SU-DHL-6 (cell line): ENCODE results near the gene MAP3K20.

ENCODE experiments used
- H2AFZ ChIP-seq: fragments of 200-600 bp; sonication (generic); 2 replicates; pipeline ENCODE4 v1.6.1; 2014; ENCODE audit warnings: low read depth, mild to moderate bottlenecking, moderate library complexity, mixed read lengths, antibody characterized with exemption, low read length; ENCODE audit not compliant: severe bottlenecking
- H3F3A ChIP-seq: fragments of 200-600 bp; shearing (Covaris generic); 2 replicates; pipeline ENCODE4 v1.6.0; 2016; ENCODE audit warnings: antibody characterized with exemption, mild to moderate bottlenecking; ENCODE audit not compliant: insufficient read depth
- H3K27ac ChIP-seq: fragments of 200-600 bp; sonication (generic); 2 replicates; pipeline ENCODE4 v1.5.1; 2016; ENCODE audit warnings: low read depth, mild to moderate bottlenecking, low read length, moderate library complexity, mixed read lengths
- H3K27me3 ChIP-seq: fragments of 200-600 bp; sonication (generic), shearing (Covaris generic); 2 replicates; pipeline ENCODE4 v1.6.0; 2014; ENCODE audit warnings: mild to moderate bottlenecking, low read length
- H3K36me3 ChIP-seq: fragments of 200-600 bp; sonication (generic); 2 replicates; pipeline ENCODE4 v1.6.1; 2014; ENCODE audit warnings: mild to moderate bottlenecking, low read length, mixed read lengths
- H3K4me2 ChIP-seq: fragments of 300-600, 200-600 bp; shearing (Covaris generic), sonication (generic); 2 replicates; pipeline ENCODE4 v1.6.0; 2014; ENCODE audit warnings: low read length, low read depth, mild to moderate bottlenecking; ENCODE audit not compliant: poor library complexity, severe bottlenecking
- H3K4me3 ChIP-seq: fragments of 200-600 bp; sonication (generic); 2 replicates; pipeline ENCODE4 v1.5.1; 2014; ENCODE audit warnings: antibody characterized with exemption, low read length, mild to moderate bottlenecking, mixed read lengths; ENCODE audit not compliant: insufficient read depth, poor library complexity, severe bottlenecking
- H3K79me2 ChIP-seq: fragments of 200-600 bp; sonication (generic); 2 replicates; pipeline ENCODE4 v1.6.1; 2014; ENCODE audit warnings: mild to moderate bottlenecking, low read length, moderate library complexity; ENCODE audit not compliant: insufficient read depth
- H3K9ac ChIP-seq: fragments of 200-600 bp; sonication (generic); 2 replicates; pipeline ENCODE4 v1.7.0; 2014; ENCODE audit warnings: mild to moderate bottlenecking, low read length
- H3K9me2 ChIP-seq: fragments of 200-600 bp; sonication (generic); replicated peaks from 2 replicates; pipeline ENCODE4 v1.6.1; 2014; ENCODE audit warnings: low read length; ENCODE audit not compliant: insufficient read depth
- H3K9me3 ChIP-seq: fragments of 200-600 bp; sonication (generic); 2 replicates; pipeline ENCODE4 v1.6.1; 2014; ENCODE audit warnings: low read length, mixed read lengths; ENCODE audit not compliant: insufficient read depth
- H4K20me1 ChIP-seq: fragments of 200-600 bp; sonication (generic); 2 replicates; pipeline ENCODE4 v1.6.1; 2014; ENCODE audit warnings: low read depth, mild to moderate bottlenecking, antibody characterized with exemption, low read length, moderate library complexity, mixed read lengths
- EZH2phosphoT487 ChIP-seq: fragments of 200-600 bp; sonication (generic), shearing (Covaris generic); conservative IDR thresholded peaks from 2 replicates; pipeline ENCODE4 v1.6.1; 2018; ENCODE audit warnings: mild to moderate bottlenecking, antibody characterized with exemption, low read length, moderate library complexity, mixed read lengths
- TF ChIP-seq, protein P1 (sequence below): fragments of 200-600 bp; sonication (generic); IDR thresholded peaks from one replicate; pipeline ENCODE4 v1.5.1; 2017; ENCODE audit warnings: antibody characterized with exemption, mild to moderate bottlenecking, low read length, moderate library complexity; ENCODE audit not compliant: insufficient read depth, poor library complexity, severe bottlenecking

MAP3K20 gene

DNA sequence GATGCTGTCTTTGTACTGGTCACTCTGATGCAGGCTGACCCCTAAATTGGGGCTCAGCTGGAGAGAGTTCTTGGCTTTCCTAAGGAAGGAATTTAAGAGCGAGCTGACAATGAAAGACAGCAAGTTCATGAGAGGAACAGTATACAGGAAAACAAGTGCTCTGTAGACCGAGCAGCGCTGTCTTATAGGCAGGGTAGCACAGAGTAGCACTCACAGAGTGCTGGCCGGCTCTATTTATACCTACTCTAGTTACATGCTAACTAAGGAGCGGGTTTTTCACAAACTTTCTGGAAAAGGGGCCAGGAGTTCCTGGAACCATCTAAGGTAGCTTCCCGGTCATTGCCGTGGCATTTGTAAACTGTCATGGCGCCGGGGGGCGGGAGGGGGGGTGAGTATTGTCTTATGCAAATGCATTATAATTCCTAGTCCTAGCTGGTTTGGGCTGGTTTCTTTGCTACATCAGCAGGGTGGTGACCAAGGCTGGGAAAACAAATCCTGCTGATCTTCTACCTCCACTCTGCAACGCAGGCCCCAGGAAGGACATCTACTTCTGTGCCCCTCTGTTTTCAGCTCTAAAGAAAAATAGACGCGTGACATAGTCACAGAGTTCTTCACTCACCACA lies 31.6 kb upstream of the MAP3K20 start:
- Histone ChIP-seq H2AFZ (no peak overlapping the region), H3F3A (no peaks in the 10 kb centered on the region), H3K27ac (no peak overlapping the region), H3K79me2 (no peaks in the 10 kb centered on the region), H3K9me2 (no peaks in the 10 kb centered on the region), H3K9ac (no peak overlapping the region), H3K27me3 (no peaks in the 10 kb centered on the region), H4K20me1 (no peaks in the 10 kb centered on the region), H3K36me3 (no peaks in the 10 kb centered on the region), H3K4me2 (no peak overlapping the region), H3K4me3 (no peak overlapping the region), H3K9me3 (no peaks in the 10 kb centered on the region)
- no peak for TF ChIP-seq EZH2phosphoT487
- TF ChIP-seq, protein P1, sequence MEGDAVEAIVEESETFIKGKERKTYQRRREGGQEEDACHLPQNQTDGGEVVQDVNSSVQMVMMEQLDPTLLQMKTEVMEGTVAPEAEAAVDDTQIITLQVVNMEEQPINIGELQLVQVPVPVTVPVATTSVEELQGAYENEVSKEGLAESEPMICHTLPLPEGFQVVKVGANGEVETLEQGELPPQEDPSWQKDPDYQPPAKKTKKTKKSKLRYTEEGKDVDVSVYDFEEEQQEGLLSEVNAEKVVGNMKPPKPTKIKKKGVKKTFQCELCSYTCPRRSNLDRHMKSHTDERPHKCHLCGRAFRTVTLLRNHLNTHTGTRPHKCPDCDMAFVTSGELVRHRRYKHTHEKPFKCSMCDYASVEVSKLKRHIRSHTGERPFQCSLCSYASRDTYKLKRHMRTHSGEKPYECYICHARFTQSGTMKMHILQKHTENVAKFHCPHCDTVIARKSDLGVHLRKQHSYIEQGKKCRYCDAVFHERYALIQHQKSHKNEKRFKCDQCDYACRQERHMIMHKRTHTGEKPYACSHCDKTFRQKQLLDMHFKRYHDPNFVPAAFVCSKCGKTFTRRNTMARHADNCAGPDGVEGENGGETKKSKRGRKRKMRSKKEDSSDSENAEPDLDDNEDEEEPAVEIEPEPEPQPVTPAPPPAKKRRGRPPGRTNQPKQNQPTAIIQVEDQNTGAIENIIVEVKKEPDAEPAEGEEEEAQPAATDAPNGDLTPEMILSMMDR, result no peak

DNA sequence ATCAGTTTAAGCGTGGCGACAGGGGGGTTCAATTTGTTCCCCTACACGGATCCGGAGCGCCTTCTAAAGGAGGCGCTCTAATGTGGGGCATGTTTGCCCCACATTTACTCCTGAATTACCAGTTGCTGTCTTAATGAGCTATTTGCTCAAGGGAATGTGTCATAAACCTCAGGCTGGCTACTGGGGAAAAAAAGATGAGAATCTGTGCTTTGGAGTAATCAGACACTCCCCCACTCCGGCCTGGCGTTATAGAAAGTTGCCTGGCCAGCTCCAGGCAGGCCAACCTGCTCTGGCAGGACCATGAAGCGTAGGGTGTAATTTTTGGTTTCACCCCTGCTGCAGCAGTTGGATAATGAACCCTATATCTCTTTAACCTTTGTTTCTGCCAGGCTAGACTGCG lies 31.0 kb upstream of the MAP3K20 start:
- no peak for TF ChIP-seq EZH2phosphoT487
- TF ChIP-seq, protein P1, result no peak
- H3K9me2 ChIP-seq, result no peaks in the 10 kb centered on the region
- H3K9me3 ChIP-seq, result no peaks in the 10 kb centered on the region
- no peak overlapping the region for H3K9ac ChIP-seq
- no peaks in the 10 kb centered on the region for H3K79me2 ChIP-seq
- no peak overlapping the region for H2AFZ ChIP-seq
- no peaks in the 10 kb centered on the region for H4K20me1 ChIP-seq
- no peaks in the 10 kb centered on the region for H3K27me3 ChIP-seq
- H3K4me2 ChIP-seq, result no peak overlapping the region
- no peaks in the 10 kb centered on the region for H3F3A ChIP-seq
- no peaks in the 10 kb centered on the region for H3K36me3 ChIP-seq
- no peak overlapping the region for H3K27ac ChIP-seq
- H3K4me3 ChIP-seq, result no peak overlapping the region

GRCh38 chr2:173045181-173045580 lies 30.5 kb upstream of the MAP3K20 start:
- Histone ChIP-seq H3K9me3 (no peaks in the 10 kb centered on the region), H3F3A (no peaks in the 10 kb centered on the region), H3K4me3 (no peak overlapping the region), H3K79me2 (no peaks in the 10 kb centered on the region), H3K9me2 (no peaks in the 10 kb centered on the region), H3K27ac (no peak overlapping the region), H3K4me2 (no peak overlapping the region), H3K27me3 (no peaks in the 10 kb centered on the region), H3K36me3 (no peaks in the 10 kb centered on the region), H3K9ac (no peak overlapping the region), H2AFZ (no peak overlapping the region), H4K20me1 (no peaks in the 10 kb centered on the region)
- no peak for TF ChIP-seq EZH2phosphoT487
- TF ChIP-seq, protein P1, result no peak
